Measurements from ENCODE around the gene TIGD7.

DNA sequence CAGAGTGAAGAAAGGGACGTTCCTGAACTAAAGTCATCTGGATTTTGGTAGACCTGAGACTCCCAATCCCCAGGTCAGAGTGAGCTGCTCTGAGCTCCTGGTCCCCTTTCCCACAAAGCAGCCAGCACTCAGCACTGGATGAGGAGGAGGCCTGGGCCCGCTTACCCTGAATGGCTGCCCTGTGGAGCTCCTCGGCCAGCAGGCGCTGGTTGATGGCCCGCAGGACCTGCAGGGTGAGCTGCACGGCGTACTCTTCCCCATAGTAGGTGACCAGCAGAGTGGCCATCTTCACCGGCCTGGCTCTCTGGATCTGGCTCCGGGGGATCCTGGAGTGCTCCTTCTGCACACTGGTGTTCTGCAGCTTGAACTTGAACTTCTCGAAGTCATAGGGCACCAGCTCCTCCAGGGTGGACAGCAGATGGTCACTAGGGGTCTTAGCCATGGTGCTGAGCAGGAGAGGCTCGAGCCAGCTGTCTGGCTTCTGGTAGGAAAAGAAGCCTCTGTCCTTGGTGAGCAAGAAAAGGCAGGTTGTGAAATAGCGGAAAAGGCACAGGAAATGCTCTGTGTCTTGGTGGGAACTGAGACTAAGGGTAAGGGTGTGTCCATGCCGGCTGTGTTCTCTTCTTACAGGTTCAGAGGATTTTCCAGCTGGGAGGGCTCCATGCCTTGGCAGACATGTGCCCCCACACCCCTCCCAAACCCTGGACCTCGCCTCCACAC lies 48.9 kb downstream of the TIGD7 start, which contains the start of gene MEFV:
- no peak for TF ChIP-seq CTCF (IDR thresholded peaks at IDR 0.05)
- TF ChIP-seq POLR2A (IDR thresholded peaks at IDR 0.05) = no peak
- TF ChIP-seq POLR2AphosphoS5 (IDR thresholded peaks at IDR 0.05) = no peak

All from prostate gland (tissue), 2 donors.